ENCODE measurements around the gene KRT73.

Gene KRT73

DNA sequence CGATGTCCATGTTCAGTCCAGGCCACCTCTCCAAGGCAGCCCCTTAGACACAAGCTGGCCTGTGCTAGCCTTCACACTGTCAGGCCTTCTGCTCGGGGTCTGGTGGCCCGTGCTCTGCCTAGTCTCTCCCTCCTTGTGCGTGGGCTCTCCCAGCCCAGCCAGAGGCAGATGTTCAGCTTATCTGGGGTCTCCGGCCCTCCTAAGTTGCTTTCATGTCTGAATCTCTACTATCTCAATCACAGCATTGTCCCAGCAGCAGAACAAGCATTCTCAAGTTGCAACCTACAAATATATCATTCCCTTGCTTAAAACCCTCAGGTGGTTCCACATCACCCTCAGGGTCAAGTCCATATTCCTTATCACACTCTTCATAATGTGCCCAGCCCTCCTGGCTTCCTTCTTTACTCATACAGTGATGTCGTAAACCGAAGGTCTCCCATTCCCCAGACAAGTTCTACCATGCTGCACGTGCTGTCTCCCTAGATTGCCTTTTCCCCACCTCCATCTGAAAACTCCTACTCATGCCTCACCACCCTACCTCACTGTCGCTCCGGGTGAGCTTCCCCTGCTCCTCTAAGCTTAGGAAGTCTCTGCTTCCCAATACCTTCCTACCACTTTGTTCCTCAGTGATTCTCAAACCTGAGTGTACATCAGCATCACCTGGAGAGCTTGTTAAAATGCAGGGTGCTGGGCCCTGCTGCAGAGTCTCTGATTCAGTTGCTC, 1.5 kb downstream of the KRT73 start:
- no peak for DNase-seq

DNA sequence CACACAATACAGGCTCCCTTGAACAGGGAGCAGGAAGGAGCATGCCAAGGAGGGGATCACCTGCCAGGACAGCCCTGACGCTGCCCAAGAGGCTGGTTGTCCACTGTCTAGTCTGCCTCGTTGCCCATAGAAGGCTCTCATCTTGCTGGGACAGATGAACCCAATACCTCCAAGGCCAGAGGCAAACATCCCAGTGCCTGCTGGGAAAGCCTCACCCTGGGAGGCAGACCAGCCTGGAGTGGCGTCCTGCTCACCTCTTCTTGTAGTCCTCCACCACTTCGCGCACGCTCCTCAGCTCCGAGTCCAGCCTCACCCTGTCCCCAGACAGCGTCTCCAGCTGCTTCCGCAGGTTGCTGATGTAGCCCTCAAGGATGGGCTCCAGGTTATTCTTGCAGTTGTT, 2.4 kb downstream of the KRT73 start:
- no peak for DNase-seq

DNA sequence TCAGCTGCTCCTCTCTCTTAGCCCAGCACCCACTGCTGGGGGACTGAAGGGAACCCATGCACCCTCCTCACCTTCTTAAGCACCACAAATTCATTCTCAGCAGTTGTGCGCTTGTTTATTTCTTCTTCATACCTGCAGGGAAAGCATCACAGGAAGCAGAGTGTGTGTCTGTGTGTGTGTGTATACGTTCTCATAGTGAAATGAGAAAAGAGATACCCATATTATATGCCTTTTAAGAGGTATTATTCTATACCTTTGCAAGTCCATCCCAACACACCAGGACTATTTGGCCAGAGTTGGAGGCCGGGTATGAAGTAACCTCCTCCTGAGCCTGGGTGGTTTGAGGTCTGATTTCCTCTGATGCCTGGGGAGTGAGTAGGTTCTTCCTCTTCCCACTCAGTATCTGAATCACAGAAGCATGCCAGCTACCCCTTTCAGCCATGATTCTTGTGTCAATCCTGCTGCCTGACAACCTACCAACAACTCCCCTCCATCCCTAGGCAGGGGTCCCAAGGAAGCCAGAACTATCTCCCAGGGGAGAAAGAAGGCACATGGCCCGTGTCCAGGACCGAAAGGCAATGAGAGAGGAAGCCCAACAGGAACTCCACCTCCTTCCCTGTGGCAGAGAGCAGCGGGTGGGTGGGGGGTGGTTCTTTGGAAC, 3.0 kb downstream of the KRT73 start:
- no peak for DNase-seq

DNA sequence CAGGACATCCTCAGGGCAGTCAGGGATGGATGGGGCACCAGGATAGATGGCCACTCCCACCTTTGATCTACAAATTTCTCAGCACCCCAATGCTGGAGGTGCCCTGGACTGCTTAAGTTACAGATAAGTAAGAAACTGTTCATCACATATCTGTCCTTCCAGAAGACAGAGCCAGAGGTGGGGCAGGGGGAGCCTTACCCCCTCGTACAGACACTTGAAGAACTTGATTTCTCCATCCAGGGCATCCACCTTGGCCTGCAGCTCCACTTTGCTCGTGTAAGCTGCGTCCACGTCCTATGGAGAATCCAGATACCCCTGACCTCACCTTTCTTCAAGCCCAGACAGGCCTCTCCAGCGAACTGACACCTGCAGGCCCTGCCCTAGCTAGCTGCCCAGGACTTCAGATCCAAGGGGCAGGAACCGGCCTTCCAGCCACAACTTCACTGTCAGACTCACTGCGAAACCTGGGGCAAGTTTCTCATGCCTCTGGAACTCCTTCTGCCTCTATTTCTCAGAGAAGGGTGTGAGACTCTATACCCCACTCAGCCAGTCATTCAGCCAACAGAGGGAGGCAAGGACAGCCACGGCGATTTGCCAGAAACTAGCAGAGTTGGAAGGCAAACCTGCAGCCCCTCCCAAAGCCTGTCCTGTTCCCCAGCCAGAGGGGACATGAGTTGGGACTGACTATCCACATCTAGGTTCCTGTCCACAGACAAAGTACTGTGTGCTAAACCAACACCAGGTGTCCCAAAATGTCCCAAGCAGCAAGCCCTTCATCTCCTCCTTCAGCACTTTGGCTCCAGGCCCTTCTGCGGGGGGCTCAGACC, 3.8 kb downstream of the KRT73 start:
- no peak for DNase-seq

DNA sequence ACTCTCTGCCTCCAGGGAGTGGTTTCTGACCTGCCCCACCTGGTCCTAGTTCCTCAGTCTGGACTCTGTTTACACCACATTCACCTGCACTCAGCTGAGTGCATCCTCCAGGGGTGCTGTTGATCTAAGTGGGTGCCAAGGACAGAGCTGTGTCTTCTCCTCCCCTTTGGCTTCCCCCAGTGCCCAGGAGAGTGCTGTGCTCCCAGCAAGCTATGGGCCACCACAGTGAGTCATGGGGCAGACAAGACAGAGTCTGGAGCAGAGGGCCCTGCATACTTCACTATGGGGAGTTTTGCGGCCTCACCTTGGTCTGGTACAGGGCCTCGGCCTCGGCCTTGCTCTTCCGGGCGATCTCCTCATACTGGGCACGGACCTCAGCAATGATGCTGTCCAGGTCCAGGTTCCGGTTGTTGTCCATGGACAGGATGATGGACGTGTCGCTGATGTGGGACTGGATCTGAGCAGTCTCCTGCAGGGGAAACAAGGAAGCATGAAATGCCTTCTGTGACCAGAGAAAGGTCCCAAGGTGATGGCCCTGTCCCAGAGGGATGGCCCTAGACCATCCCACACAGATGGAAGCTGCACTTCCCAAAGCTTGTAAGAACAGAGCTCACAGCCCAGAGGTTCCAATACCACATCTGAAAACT, 4.9 kb downstream of the KRT73 start:
- no peak for DNase-seq

DNA sequence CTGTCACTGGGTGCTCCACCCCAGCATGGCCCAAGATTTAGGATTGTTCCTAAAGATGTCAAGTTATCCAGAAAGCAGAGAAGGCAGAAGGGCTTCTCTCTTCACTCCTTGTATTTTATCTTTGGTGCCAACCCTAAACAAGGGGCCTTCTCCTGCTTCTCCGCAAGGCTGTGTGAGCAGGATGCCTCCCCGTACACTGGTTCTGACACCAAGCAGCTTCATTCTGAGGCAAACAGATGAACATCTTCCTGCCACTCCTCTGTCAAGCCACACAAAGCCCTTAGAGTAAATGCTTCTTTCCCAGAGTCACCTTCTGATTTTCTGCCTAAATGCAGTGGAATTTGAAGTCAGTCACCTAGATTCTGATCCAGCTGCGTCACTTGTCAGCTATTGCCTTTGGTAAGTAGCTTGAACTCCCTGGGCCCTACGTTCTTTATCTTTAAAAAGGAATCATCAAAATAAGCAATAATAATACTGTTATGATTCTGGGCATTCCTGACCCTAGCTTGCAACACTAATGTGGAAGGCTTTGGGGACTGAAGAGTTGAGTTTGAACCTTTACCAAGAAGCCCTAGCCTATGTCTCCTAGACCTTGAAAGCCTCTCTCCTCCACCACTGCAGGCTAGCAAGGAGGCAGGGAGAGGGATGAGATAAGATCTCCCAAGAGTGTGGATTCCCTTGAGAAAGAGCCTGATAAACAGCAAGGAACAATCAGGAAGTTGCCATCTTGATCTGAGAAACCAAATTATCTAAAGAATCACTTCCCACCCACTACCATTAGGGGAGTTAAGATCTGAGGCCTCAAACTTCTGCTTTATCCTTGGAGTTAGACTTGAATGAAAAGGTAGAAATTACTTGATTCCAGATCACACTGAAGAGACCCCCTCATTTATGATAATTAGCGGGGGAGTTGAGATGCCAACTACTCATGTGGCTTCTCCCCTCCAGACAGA, 5.7 kb downstream of the KRT73 start:
- no peak for DNase-seq

DNA sequence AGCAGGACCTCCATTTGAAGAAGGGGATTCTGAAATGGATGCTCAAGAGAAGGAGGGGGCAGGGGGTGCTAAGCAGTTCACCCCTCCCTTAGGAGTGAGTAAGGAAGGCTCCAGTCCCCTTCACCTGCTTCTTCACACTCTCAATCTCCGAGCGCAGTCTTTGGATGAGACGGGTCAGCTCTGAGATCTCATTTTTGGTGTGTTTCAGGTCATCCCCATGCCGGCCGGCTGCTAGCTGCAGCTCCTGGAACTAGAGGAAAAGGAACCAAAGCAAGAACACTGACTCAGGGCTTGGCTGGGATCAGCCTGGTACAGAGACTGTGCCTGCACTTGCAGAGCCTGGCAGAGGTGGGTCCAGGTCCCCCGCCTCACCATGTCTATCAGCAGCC, 7.3 kb downstream of the KRT73 start:
- DNase-seq, result no peak

DNA sequence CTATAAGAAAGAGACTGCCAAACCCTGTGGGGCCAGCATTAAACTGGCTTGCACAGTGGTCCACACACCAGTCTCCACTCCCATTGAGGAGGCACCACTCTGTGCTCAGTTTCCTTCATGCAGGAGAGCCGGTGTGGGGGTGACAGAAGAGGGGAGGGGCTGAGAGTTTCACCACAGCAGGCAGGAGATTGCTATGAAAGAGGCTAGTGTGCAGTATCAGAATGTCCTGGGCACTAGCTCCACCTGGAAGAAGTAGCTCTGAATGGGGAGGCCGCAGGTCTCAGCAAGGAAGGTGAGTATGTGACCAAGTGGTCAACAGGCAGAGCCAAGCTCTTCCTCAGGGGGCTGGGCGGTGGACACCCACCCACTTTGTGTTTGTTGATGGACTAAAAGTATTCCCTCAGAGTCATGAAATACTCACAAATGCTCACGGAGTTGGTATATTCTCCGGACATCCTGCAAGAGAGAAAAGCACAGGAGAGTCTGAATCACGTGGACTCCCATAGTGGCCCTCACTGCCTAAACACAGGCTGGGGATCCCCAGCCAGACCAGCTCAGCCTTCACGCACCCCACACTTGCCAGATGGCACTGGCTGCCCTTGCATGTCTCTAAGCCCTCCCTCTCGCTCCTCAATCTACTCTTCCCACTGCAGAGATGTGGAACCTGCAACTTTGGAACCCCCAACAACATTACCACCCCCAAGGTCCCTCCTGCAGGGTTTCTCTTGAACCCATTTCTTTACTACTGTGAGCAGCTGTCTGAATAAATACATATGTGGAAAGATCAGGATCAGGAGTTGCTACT, 9.3 kb downstream of the KRT73 start:
- DNase-seq, result no peak

DNA sequence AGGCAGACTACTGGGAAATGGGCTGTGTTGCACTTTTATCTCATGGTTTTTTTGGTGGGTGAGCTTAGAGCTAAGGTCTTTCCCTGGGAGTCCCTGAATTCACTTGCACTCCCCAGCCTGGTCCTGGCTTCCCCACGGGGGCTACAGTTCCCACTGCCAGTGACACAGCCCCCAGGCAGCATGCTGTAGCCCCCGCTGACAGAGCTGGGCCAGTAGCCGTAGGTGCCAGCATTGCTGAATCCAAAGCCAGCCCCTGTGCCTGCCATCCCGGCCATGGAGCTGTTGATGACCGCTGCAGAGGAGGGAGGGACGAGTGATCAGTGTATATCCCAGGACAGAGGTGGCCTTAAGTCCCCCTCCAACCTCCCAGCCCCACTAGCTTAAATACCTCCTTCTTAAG, 10.2 kb downstream of the KRT73 start:
- DNase-seq, result no peak

DNA sequence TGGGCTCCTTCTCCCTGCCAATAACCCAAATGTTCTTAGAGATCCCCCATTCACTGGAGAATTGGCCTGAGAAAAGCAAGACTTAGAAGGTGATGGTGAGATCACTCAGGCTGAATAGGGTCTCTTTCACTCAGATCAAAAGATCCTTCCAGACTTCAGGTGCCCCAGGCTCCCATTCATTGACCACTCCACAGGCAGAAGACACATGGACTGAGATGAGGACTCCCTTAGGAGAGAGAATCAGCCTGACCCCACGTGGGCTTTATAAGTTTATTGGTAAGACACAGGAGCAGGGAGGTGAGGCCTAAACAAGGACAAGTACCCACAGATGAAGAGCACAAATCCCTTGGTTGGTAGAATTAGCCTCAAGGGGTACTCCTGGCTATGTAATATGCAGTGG, 11.0 kb downstream of the KRT73 start:
- no peak for DNase-seq

DNA sequence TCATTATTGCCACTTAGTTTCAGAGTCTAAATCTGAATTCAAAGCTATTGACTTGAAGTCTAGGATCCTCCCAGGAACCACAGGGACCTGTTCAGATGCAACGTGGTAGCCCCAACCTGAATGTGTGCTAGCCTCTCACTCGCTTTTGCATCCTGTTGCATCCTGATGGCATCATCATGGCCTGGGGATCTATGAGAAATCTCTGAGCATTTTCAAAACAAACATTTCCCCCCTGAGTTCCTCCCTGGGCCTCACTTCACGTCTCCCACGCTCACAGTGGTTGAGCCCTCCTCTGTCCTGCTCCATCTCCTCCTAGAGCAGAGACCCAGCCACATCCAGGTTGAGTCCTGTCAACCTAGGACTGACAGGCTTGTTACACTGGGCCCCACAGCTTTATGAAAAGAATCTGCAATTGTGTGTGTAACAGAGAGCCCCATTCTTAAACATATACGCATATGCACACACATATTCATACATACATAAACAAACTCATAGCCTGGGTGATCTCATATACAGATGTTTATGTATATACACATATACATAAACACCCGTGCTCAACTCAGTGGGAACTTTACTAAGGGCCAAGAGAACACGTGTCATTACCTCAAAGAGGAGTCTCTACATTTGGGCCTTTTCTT, 11.7 kb downstream of the KRT73 start:
- no peak for DNase-seq

DNA sequence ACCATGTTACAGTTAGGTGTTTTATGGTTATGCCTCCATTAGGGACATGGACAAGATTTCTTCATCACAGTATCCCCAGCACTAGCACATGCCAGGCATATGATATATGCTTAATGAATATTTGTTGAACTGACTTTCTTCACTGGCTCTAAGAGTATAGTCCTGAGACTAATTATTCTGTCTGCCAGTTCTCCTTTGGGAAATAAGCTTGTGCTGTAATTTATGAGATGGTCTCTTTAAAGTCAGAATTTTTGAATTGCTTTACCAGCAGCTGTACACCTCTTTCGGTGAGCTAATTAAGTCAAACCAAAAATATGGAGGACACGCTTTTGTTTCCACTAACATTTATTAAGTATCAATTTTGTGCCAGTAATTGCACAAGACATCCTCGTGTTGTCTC, 12.3 kb downstream of the KRT73 start:
- DNase-seq, result no peak

DNA sequence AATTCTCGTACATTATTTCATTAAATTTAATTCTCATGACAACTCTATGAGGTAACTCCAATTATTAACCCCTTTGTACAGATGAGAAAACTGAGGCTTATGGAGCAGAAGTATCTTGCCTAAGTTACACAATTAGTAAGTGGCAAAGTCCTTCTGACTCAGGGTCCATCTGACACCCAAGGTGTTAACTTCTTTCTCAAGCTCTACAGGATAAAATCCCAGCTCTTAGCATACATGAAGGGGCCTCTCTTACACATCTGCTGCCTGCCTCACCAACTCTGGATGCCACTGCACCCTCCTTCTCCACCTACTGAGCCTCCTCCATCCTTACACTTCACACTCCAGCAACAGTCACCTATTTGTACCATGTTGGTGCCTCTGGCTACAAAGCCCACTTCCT, 12.8 kb downstream of the KRT73 start:
- DNase-seq, result no peak

DNA sequence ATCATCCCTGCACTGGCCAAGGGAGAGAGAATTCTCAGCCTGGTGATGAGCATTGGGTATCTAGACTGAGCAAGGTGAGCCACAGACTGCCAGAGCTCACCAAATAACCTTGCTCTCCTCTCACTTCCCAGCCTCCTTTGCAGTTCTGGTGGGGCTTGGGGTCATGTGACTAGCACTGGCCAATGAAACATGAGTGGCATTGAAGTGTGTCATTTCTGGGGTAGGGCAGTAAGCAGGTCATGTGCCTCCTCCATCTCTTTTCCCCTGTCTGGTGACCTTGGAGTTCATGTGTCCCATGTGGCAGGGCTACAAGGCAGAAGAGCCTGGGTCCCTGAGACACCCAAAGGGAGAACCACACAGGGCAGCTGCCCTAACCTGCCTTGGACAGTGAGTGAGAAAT, 13.5 kb downstream of the KRT73 start:
- DNase-seq, result no peak

DNA sequence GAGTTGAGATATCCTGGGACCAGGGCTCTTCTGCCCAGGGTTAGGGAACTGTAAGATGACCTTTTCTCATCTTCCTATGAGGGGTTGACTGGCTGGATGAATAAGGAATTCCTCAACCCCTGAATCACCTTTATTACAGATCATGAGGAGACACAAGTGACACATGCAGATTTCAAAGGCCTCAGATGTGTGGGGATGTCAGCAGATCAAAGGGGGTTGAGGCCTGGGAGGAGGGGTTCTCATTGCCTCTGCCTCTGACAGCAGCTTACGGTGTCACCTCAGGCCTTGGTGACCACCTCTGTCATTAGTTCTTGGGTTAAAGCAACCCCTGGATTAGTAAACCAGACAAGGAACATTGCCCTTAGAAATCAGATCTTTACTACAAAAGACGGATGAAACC, 15.0 kb downstream of the KRT73 start:
- no peak for DNase-seq

DNA sequence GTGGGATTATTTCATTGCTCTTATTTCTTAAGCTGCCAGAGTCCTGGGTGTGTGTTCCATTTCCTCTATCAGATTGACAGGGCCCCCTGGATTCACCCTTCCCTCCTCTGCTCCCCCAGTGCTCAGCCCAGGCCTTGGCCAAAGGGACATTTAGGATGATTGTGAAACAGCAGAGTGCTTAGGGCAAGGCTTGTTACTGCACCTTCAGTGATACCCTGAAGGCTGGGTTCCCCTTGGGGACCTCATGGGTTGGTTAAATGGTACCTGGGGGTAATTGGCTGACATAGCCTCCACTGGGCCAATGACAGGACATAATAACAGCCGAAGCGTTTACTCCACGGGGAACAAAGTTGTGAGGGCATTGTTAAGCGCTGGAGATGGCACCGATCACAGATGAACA, 15.8 kb downstream of the KRT73 start:
- no peak for DNase-seq

DNA sequence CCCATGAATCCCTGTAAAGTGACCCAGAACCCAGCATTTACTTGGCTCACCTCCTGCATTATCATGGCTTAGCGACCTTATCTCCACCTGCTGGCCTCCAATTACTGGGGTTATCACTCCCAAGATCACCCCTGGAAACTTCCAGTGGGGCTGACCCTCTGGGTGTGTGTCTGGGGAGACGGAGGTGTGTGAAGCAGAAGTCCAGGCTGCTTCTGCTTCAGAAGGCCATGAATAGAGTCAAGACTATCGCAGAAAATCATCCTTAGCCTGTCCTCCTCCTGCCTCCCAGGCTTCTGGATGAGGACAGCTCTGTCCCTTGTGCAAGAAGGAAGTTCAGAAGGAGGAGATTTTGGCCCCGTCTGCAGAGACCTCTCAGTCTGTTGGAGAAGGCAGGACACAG, 16.7 kb downstream of the KRT73 start:
- DNase-seq, result no peak

DNA sequence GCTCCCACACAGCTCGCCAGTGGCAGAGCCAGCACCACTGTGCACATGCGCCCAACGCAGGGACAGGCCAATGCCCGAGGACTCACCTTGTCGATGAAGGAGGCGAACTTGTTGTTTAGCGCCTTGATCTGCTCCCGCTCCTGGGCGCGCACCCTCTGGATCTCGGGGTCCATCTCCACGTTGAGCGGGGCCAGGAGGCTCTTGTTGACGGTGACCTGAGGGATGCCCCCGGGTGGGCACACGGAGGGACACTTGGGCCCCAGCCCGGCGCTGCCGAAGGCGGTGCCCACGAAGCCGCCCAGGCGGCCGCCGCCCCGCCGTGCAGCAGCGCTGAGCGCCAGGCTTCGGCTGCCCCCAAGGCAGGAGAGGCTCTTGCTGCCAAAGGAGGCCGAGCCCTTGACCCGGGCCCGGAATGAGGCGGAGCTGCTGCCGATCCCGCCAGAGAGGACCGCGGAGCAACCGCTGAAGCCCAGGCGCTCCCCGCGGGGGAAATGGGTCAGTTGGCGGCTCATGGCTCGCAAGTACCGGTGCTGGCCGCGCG, 17.3 kb downstream of the KRT73 start, which contains the start of gene KRT72:
KRT72 (minus strand) TSS at position 523 of the 541 bp plus-strand sequence; CDS start at position 512, 11 bp downstream.
- DNase-seq, result no peak

DNA sequence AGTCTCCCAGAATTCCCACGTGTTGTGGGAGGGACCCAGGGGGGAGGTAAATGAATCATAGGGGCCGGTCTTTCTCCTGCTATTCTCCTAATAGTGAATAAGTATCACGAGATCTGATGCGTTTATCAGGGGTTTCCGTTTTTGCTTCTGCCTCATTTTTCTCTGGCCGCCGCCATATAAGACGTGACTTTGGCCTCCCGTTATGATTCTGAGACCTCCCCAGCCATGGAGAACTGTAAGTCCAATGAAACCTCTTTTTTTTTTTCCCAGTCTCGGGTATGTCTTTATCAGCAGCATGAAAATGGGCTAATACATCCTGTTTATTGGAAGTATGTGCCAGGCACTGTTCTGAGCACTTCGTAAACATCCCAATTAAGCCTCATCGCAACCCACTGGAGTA, 17.9 kb downstream of the KRT73 start:
- no peak for DNase-seq

DNA sequence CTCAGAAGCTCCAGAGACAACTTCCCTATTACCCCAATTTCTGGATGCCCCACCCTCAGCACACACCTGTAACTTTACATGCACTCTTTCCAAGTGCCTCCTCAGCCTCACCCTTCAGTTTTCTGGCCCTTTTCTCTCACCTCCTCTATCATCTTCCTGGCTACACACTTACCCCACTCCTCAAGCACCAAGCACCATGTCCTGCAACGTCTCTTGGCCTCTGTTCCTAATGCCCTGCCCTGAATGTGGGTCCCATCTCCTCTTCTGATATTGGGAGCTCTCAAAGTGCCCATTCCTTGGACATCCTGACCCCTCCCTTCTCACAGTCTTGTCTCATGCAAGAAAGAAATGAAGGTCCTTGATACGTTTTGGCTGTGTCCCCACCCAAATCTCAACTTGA, 18.3 kb downstream of the KRT73 start:
- no peak for DNase-seq

DNA sequence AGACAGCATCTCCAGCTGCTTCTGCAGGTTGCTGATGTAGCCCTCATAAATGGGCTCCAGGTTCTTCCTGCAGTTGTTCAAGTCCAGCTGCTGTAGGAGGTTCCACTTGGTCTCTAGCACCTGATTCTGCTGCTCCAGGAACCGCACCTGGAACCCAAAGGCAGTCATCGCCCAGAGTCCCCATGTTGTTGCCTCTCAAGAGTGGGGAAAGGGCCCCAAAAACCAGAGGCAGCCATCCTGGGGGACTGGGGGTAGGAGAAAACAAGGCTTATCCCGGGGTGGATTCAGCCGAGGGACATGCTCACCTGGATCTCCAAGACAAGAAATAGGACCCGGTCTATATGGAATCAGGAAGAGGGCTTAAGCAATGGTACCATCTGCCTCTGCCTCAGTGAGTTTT, 19.4 kb downstream of the KRT73 start:
- DNase-seq, result no peak
